ENCODE results near the gene ADAMTS19. TPM values are rescaled to one million over a fixed set of nuclear protein-coding genes. Genes with fewer than 3 reads are reported as not detected.

The ADAMTS19 gene
- total RNA-seq, 1 experiment from 2014 or later: 20.3 TPM

DNA sequence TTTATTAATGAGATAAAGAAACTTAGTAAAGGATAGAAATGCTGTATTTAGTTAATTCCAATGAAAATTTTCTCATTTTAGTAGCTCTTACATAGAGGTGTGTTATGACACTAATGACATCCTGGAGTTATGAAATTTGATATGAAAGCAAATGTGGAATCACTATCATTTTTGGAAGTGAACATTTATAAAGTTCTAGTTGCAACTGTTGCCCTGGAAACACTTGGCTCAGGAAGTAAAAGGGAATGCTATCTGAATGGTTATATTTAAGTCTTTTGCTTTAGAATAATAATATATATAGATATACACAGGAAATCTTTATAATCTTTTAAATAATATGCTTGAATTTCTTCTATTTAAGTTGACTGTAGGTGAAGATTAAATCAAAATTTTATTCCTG is 16.7 kb downstream of the ADAMTS19 start:
- Histone ChIP-seq H4K20me1 (ENCODE audit: control insufficient read depth, insufficient read depth, insufficient read length) (no peaks in the 10 kb centered on the region), H3K9me3 (ENCODE audit: control insufficient read depth, low read depth, low read length) (no peaks in the 10 kb centered on the region), H3K14ac (ENCODE audit: insufficient read depth, low read length) (no peak overlapping the region), H3K56ac (ENCODE audit: insufficient read length, low read depth, low read length) (no peak overlapping the region), H3K79me1 (ENCODE audit: insufficient read depth, low read depth, low read length, poor library complexity, severe bottlenecking) (no peaks in the 10 kb centered on the region), H4K91ac (ENCODE audit: insufficient read length, low read depth, low read length) (no peak overlapping the region), H3K4me2 (ENCODE audit: insufficient read depth, insufficient read length, low read length) (no peak overlapping the region), H3K4me1 (ENCODE audit: insufficient read depth, low read length) (no peaks in the 10 kb centered on the region), H3K27ac (ENCODE audit: insufficient read length, low read depth, low read length) (no peak overlapping the region), H4K5ac (ENCODE audit: insufficient read length, low read depth, low read length) (no peak overlapping the region), H3K23ac (ENCODE audit: insufficient read length, low read depth, low read length) (no peak overlapping the region), H2BK20ac (ENCODE audit: low read depth, low read length, poor library complexity, severe bottlenecking) (no peak overlapping the region), H2AK5ac (ENCODE audit: insufficient read length, low read length) (no peak overlapping the region), H3K9ac (ENCODE audit: extremely low read depth, insufficient read length, low read length) (no peak overlapping the region), H4K8ac (replicated peaks; ENCODE audit: insufficient read length, low read depth, low read length) (no peak overlapping the region), H3K4ac (ENCODE audit: low read depth, low read length) (no peak overlapping the region), H3K18ac (ENCODE audit: insufficient read length, low read depth, low read length) (no peak overlapping the region), H2BK120ac (ENCODE audit: low read depth, low read length, poor library complexity, severe bottlenecking) (no peak overlapping the region), H2BK12ac (ENCODE audit: insufficient read length, low read depth, low read length) (no peak overlapping the region), H3T11ph (ENCODE audit: low read length) (no peak overlapping the region), H2BK5ac (ENCODE audit: insufficient read length, low read length) (no peak overlapping the region), H3K79me2 (ENCODE audit: insufficient read depth, low read length) (peaks cover 3% of the 10 kb centered on the region; the same call in 1 of the 2 replicates), H3K23me2 (ENCODE audit: insufficient read length, low read depth, low read length, poor library complexity, severe bottlenecking) (no peaks in the 10 kb centered on the region), H3K27me3 (ENCODE audit: insufficient read depth, low read length) (no peaks in the 10 kb centered on the region), H2BK15ac (ENCODE audit: low read depth, low read length) (no peak overlapping the region), H2AFZ (ENCODE audit: low read length) (no peak overlapping the region)
- TF ChIP-seq, protein P1, sequence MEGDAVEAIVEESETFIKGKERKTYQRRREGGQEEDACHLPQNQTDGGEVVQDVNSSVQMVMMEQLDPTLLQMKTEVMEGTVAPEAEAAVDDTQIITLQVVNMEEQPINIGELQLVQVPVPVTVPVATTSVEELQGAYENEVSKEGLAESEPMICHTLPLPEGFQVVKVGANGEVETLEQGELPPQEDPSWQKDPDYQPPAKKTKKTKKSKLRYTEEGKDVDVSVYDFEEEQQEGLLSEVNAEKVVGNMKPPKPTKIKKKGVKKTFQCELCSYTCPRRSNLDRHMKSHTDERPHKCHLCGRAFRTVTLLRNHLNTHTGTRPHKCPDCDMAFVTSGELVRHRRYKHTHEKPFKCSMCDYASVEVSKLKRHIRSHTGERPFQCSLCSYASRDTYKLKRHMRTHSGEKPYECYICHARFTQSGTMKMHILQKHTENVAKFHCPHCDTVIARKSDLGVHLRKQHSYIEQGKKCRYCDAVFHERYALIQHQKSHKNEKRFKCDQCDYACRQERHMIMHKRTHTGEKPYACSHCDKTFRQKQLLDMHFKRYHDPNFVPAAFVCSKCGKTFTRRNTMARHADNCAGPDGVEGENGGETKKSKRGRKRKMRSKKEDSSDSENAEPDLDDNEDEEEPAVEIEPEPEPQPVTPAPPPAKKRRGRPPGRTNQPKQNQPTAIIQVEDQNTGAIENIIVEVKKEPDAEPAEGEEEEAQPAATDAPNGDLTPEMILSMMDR (conservative IDR thresholded peaks at IDR 0.05): no peak
- no peak for DNase-seq
- Mint-ChIP-seq H3K4me3 (no peak overlapping the region), H3K36me3 (ENCODE audit: insufficient read depth in 1 of 3, low read depth in 3 of 3) (peaks cover 0 to 3% (median 0%) of the 10 kb centered on the region in 3 experiments; a peak in 2 of 7 replicates), H3K27ac (no peak overlapping the region), H3K9me3 (no peaks in the 10 kb centered on the region), H3K27me3 (ENCODE audit: low read depth) (no peaks in the 10 kb centered on the region; the same call in 1 of the 2 replicates), H3K4me1 (peaks cover 7% of the 10 kb centered on the region in 2 experiments)
